Lower leg skin (tissue), 3 donors: ENCODE data around the gene PKP1.

Source experiments
- CTCF ChIP-seq, 3 donors: fragments of 450-650 bp; IDR thresholded peaks; one replicate each; pipeline ENCODE4 v1.5.1; 2016; ENCODE audit warnings: antibody characterized with exemption in 3 of 3, mild to moderate bottlenecking in 3 of 3, moderate library complexity in 2 of 3
- POLR2A ChIP-seq, 2 donors: fragments of 450-650 bp; IDR thresholded peaks; one replicate each; pipeline ENCODE4 v1.6.1; 2016 to 2017; ENCODE audit warnings: antibody characterized with exemption in 2 of 2, mild to moderate bottlenecking in 1 of 2, moderate library complexity in 1 of 2

- TF ChIP-seq POLR2A (IDR thresholded peaks at IDR 0.05) (no peak), CTCF (IDR thresholded peaks at IDR 0.05) (no peak)
Measured at GRCh38 chr1:201353186-201353940, 70.1 kb downstream of the PKP1 start.
